SJCRH30 (cell line): ENCODE results near the gene DSE. TPM values are rescaled to one million over a fixed set of nuclear protein-coding genes. Genes with fewer than 3 reads are reported as not detected.
"Not testable (repeated sequence)": the region's sequence is repeated elsewhere in the genome, so short reads cannot be mapped to it uniquely, and the experiment has no call there.

Source experiments
- DNase-seq, 2 experiments: peaks; one replicate each; pipeline ENCODE4 v3.0.0-alpha.2; 2015 to 2020
- H3K27ac ChIP-seq: fragments of 250-450 bp; sonication (Bioruptor Pico); 2 replicates; pipeline ENCODE4 v1.5.1; 2020; ENCODE audit warnings: mild to moderate bottlenecking, moderate library complexity
- H3K27me3 ChIP-seq: fragments of 250-450 bp; sonication (Bioruptor Pico); 2 replicates; pipeline ENCODE4 v1.5.1; 2020; ENCODE audit warnings: mild to moderate bottlenecking, moderate library complexity
- H3K36me3 ChIP-seq: fragments of 250-450 bp; sonication (Bioruptor Pico); 2 replicates; pipeline ENCODE4 v1.5.1; 2020; ENCODE audit warnings: mild to moderate bottlenecking, moderate library complexity
- H3K4me1 ChIP-seq: fragments of 250-450 bp; sonication (Bioruptor Pico); 2 replicates; pipeline ENCODE4 v1.5.1; 2020; ENCODE audit warnings: mild to moderate bottlenecking, moderate library complexity
- H3K4me3 ChIP-seq: fragments of 250-450 bp; sonication (Bioruptor Pico); 2 replicates; pipeline ENCODE4 v1.5.1; 2020; ENCODE audit warnings: mild to moderate bottlenecking, moderate library complexity
- H3K9me3 ChIP-seq: fragments of 250-450 bp; sonication (Bioruptor Pico); replicated peaks from 2 replicates; pipeline ENCODE4 v1.5.1; 2020; ENCODE audit warnings: mild to moderate bottlenecking, moderate library complexity
- total RNA-seq: library from RNA; depleted of rRNA; stranded (reverse); fragments of >200 nt; shearing (Covaris generic); gene quantifications from 2 replicates; pipeline ENCODE4 v1.2.3, GENCODE V29; 2014; rRNA removed

DSE gene
- 43.7 and 51.0 TPM in 2 replicates for total RNA-seq

DNA sequence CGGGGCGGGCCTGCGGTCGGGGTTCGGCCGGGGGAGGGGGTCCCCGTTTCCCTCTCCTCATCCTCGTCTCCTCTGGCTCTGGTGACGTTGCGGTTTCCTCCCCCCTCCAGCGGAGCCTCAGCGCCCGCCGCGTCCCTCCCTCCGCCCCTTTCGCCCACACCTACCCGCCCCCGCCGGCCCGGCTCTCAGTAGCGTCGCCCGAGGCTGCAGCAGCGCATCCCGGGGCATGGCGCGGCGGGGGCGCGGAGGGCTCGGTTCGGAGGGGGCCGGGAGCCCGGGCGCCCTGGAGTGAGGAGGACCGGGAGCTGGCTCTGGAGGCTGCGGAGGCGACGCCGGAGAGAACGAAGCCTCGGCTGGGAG lies at the start of gene DSE:
Gene DSE, plus strand, starts transcription at position 188 of the 360 bp plus-strand sequence. CDS start 28,304 bp downstream, outside the sequence.
- Histone ChIP-seq H3K4me1 (no peaks in the 10 kb centered on the region; the same call in 1 of the 2 replicates), H3K27me3 (no peaks in the 10 kb centered on the region), H3K27ac (peak within 1 kb of the TSS; percentile 83), H3K4me3 (peak within 1 kb of the TSS; percentile 93), H3K9me3 (no peaks in the 10 kb centered on the region), H3K36me3 (no peaks in the 10 kb centered on the region)
- peak; percentile 87 to 89 for DNase-seq

DNA sequence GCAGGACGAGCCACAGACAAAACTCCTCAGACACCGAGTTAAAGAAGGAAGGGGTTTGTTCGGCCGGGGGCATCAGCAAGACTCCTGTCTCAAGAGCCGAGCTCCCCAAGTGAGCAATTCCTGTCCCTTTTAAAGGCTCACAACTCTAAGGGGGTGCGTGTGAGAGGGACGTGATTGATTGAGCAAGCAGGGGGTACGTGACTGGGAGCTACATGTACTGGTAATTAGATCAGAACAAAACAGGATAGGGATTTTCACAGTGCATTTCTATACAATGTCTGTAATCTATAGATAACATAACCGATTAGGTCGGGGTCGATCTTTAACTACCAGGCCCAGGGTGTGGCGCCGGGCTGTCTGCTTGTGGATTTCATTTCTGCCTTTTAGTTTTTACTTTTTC lies 48.8 kb upstream of the DSE start:
- H3K27me3 ChIP-seq, DNase-seq, H3K4me1 ChIP-seq, H3K27ac ChIP-seq, H3K36me3 ChIP-seq, H3K9me3 ChIP-seq, H3K4me3 ChIP-seq: not testable (repeated sequence)

DNA sequence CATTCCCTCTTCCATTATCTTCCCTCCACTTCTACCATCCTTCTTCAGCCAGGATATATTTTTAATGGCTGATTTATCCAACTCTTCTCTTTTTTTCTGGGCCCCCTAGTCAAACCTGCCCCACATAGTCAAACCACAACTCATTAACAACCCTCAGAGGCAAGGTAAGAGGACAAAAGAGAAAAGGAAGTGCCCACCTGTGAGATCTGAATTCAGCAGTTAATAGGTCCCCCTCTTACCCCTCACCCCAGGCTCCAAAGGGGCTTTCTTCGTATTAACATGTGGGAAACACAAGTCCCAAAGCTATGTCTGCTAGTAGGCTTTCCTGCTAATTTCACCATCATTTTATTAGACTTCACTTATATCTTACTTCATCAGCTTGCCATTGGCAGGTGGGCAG lies 46.9 kb upstream of the DSE start:
- Histone ChIP-seq H3K4me1 (no peaks in the 10 kb centered on the region), H3K27ac (no peak overlapping the region), H3K27me3 (no peaks in the 10 kb centered on the region), H3K4me3 (no peak overlapping the region), H3K9me3 (no peaks in the 10 kb centered on the region), H3K36me3 (no peaks in the 10 kb centered on the region)
- no peak for DNase-seq

DNA sequence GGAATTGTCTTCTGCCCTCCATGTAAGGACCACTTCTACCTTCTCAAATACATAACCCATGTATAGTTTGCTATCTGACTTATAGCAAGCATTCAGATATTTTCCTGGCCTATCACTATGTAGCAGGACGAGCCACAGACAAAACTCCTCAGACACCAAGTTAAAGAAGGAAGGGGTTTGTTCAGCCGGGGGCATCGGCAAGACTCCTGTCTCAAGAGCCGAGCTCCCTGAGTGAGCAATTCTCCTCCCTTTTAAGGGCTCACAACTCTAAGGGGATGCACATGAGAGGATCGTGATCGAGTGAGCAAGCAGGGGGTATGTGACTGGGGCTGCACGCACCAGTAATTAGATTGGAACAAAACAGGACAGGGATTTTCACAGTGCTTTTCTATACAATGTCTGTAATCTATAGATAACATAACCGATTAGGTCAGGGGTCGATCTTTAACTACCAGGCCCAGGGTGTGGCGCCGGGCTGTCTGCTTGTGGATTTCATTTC lies 45.1 kb upstream of the DSE start:
- not testable (repeated sequence) for H3K36me3 ChIP-seq, H3K4me3 ChIP-seq, H3K9me3 ChIP-seq, H3K4me1 ChIP-seq, DNase-seq, H3K27ac ChIP-seq, H3K27me3 ChIP-seq

DNA sequence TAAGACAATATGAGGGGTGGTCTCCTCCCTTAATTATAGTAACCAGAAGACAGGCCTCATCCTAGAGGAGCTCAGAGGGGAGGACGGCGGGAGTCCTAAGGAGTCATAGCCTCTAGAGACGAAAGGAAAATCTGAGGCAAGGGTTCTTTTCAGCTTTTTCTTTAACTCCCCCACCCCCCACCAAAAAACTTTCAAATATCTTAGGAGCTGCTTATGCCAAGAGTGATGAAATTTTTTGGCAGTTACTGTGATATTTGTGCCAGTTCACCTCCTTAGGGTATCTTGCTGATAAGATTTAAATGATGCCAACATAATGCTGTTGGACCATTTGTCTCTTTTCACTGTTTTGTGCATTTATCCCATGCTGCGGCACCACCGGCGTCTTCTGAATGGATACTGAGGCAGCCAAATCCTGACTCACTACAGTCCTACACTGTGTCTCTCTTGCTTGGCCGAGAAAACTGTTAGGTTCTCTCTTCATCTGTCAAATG lies 44.5 kb upstream of the DSE start:
- H3K9me3 ChIP-seq: no peaks in the 10 kb centered on the region
- no peak for DNase-seq
- no peaks in the 10 kb centered on the region for H3K4me1 ChIP-seq
- no peak overlapping the region for H3K4me3 ChIP-seq
- H3K27me3 ChIP-seq: no peaks in the 10 kb centered on the region
- no peaks in the 10 kb centered on the region for H3K36me3 ChIP-seq
- no peak overlapping the region for H3K27ac ChIP-seq

DNA sequence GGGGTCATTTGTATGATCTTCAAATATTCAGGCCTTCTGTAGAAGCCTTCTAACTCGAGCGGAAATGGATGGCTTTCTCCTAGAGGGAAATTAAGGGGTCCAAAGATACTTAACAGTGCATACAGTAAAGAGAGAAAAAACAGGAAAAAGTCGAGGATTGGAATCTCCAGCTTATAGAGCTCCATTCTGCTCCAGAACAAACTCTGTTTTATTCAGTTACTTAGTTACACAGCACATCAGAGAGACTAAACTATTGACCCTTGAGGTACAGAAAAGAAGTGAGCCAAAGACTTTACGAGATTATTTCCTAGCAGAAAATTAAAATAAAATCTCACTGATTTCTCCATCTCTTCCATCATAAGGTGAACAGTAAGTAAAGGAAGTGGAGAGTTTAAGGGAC lies 43.8 kb upstream of the DSE start:
- no peak for DNase-seq
- H3K4me1 ChIP-seq: no peaks in the 10 kb centered on the region
- no peaks in the 10 kb centered on the region for H3K27me3 ChIP-seq
- H3K27ac ChIP-seq: no peak overlapping the region
- H3K9me3 ChIP-seq: no peaks in the 10 kb centered on the region
- no peaks in the 10 kb centered on the region for H3K36me3 ChIP-seq
- no peak overlapping the region for H3K4me3 ChIP-seq

DNA sequence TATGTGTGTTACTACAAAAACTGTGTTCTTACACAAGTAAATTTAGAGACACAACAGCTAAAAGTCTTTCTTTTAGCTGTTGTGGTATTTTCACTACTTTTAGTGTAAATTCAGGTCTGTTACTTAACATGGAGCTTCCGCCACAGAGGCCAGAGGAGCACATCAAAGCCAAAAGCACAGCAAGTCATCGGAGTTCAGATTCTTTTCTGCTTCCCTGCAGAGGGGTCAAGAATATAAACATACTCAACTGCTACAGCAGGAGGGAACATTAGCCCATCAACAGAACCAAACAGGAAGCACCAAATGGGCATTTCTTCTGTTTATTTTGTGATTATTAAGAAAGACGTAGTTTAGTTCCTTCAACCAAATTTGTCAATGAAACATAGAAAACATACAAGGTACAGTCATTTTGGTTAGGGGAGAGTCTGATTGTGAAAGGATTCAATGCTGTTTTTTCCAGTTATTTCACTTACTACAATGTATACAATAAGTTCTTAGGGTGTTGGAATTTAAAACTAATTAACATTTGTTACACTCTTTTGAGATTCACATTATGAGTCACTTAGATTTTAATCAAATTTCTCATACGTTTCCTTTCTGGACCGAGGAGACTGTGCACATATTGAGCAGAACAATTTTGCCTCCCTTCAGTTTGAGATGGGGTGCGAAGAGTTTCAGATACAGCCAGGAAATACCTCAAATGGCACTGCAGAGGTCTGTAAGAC lies 42.8 kb upstream of the DSE start:
- Histone ChIP-seq H3K27me3 (no peaks in the 10 kb centered on the region), H3K9me3 (no peaks in the 10 kb centered on the region), H3K4me1 (no peaks in the 10 kb centered on the region), H3K27ac (no peak overlapping the region), H3K36me3 (no peaks in the 10 kb centered on the region), H3K4me3 (no peak overlapping the region)
- no peak for DNase-seq

DNA sequence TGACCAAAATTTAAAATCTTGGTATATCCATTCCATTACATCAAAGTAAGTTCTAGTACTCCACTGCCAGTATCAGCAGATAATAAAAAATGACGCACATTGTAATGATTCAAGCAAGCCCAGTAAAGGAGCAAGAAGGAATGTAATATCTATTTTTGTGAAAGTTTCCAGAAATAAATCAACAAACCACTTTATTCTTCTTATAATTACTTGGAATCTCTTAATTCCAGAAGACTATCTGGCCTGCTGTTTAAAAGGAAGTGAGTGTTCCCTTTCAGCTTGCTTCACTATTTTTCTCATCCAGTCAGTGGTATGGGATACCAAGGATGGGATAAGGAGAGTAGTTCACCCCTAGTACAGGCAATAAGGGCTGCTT lies 42.2 kb upstream of the DSE start:
- Histone ChIP-seq H3K4me1 (no peaks in the 10 kb centered on the region), H3K9me3 (no peaks in the 10 kb centered on the region), H3K36me3 (no peaks in the 10 kb centered on the region), H3K27ac (no peak overlapping the region), H3K4me3 (no peak overlapping the region), H3K27me3 (no peaks in the 10 kb centered on the region)
- no peak for DNase-seq

DNA sequence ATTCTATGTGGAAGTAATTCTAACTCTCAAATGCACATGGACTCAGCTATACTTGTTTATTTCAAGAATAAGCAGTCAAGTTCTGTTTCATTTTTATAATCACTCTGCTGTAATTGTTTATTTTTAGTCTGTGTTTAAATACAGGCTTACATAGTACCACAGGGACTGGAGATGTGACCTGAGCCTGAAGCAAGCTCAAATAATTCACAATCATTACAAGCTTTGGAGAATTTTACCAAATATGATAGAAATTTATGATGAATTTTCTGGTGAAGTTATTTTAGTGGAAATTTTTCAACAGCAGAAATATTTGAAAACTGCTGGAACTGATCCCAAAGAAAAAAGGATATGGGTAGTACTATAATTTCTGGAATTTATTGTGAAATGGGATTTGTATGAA lies 41.6 kb upstream of the DSE start:
- DNase-seq: no peak
- H3K4me1 ChIP-seq: no peaks in the 10 kb centered on the region
- H3K27me3 ChIP-seq: no peaks in the 10 kb centered on the region
- H3K9me3 ChIP-seq: no peaks in the 10 kb centered on the region
- H3K36me3 ChIP-seq: no peaks in the 10 kb centered on the region
- H3K27ac ChIP-seq: no peak overlapping the region
- no peak overlapping the region for H3K4me3 ChIP-seq

DNA sequence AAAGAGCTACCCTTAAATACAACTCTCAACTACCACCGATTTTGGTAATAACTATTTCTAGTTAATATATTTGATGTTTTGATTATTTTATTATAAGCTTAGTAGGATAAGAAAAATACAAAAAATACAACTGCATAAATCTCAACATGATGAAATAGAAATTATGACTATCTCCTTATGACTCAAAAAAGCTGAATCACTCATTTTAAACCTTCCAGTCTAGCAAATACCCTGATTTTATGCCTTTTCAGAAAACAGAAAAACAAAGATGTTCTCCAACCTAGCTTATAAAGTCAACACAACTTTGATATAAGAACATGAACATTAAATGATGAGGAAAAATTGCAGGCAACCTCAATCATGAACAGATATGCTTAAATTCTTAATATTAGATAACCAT lies 40.2 kb upstream of the DSE start:
- no peak for DNase-seq
- H3K4me3 ChIP-seq: no peak overlapping the region
- H3K9me3 ChIP-seq: no peaks in the 10 kb centered on the region
- no peaks in the 10 kb centered on the region for H3K36me3 ChIP-seq
- H3K4me1 ChIP-seq: no peaks in the 10 kb centered on the region
- no peak overlapping the region for H3K27ac ChIP-seq
- H3K27me3 ChIP-seq: no peaks in the 10 kb centered on the region

DNA sequence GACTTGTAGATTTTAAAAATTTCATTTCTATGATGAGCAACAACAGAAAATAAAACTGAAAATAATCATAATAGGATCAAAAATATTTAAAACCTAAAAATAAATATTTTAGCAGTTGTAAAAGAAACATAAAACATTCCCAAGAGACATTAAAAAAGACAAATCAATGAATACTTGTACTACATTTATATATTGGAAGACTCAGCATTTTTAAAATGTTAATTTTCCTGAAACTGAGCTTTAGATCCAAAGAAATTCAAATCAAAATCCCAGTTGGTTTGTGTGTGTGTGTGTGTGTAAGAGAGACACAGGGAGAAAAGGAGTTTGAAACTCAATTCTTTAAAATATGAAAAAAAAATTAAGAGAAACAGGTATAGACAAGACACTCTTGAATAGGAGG lies 38.7 kb upstream of the DSE start:
- Histone ChIP-seq H3K9me3 (no peaks in the 10 kb centered on the region), H3K4me3 (no peak overlapping the region), H3K4me1 (no peaks in the 10 kb centered on the region), H3K36me3 (no peaks in the 10 kb centered on the region), H3K27ac (no peak overlapping the region), H3K27me3 (no peaks in the 10 kb centered on the region)
- DNase-seq: no peak

DNA sequence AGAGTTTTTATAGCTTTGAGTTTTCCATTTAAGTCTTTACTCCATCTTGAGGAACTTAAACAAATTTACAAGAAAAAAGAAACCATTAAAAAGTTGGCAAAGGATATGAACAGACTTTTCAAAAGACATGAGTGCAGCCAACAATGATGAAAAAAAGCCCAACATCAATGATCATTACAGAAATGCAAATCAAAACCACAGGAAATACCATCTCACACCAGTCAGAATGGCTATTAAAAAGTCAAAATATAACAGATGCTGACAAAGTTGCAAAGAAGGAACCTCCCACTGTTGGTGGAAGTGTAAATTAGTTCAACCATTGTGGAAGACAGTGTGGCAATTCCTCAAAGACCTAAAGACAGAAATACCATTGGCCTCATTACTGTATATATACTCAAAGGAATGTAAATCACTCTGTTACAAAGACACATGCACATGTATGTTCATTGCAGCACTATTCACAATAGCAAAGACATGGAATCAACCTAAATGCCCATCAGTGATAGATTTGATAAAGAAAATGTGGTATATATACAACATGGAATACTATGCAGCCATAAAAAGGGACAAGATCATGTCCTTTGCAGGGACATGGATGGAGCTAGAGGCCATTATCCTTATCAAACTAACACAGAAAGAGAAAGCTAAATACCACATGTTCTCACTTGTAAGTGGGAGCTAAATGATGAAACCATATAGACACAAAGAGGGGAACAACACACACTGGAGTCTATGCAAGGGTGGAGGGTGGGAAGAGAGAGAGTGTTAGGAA lies 35.9 kb upstream of the DSE start:
- H3K27ac ChIP-seq, H3K9me3 ChIP-seq, H3K36me3 ChIP-seq, H3K27me3 ChIP-seq, H3K4me3 ChIP-seq, DNase-seq, H3K4me1 ChIP-seq: not testable (repeated sequence)

DNA sequence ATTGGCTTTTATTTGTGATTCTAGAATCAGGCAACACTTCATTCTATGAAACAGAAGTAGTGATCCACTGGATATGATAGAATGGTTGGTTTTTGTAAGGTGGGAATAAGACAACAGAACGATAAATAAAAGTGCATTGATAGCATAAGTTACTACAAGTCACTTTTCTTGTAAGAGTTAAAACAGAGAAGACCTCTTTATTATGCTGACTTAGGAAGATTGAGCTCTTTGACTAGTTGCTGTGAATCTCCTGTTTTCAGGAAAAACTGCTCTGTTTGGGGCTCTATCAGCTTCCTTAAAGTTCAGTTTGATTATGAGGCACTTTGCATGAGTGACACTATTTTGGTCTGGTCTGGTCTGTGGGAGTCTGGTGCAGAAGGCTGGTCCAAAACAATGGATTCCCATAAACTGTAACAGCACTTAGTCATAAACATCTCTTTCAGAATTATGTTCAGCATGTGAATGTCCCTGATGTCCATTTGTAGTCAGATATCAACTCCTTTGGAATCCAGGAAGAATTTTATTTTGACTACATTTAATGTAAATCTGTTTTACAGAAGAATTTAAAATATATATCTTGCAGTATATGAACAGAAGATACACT lies 35.0 kb upstream of the DSE start:
- no peaks in the 10 kb centered on the region for H3K36me3 ChIP-seq
- no peak overlapping the region for H3K27ac ChIP-seq
- no peaks in the 10 kb centered on the region for H3K9me3 ChIP-seq
- no peaks in the 10 kb centered on the region for H3K4me1 ChIP-seq
- no peak overlapping the region for H3K4me3 ChIP-seq
- no peaks in the 10 kb centered on the region for H3K27me3 ChIP-seq
- DNase-seq: no peak

DNA sequence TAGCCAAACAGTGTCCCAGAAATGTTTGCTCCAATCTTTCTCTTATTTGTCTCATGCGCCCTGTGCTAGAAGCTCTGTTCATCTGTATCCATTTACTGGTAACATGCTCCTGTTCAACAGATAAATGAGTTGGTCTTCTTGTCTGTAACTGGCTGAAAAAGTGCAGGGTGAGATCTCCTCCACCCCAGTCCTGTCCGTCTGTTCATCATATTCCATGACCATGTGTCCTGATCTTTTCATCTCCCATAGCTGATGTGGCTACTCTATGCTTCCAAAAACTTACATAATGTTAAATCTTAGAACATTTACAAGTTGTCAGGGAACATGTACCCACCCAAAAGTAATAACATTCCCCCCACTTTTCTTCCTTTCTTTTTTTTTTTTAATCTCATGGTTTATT lies 31.8 kb upstream of the DSE start:
- H3K36me3 ChIP-seq: no peaks in the 10 kb centered on the region

DNA sequence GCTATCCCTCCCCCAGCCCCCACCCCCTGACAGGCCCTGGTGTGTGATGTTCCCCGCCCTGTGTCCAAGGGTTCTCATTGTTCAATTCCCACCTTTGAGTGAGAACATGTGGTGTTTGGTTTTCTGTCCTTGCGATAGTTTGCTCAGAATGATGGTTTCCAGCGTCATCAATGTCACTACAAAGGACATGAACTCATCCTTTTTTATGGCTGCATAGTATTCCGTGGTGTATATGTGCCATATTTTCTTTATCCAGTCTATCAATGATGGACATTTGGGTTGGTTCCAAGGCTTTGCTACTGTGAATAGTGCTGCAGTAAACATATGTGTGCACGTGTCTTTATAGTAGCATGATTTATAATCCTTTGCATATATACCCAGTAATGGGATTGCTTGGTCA lies 30.1 kb upstream of the DSE start:
- not testable (repeated sequence) for H3K27ac ChIP-seq, H3K4me1 ChIP-seq, H3K9me3 ChIP-seq, H3K36me3 ChIP-seq, H3K27me3 ChIP-seq, DNase-seq, H3K4me3 ChIP-seq

More for the DNA sequence above, 31.8 kb upstream of the DSE start:
- Histone ChIP-seq H3K9me3 (peaks cover 3% of the 10 kb centered on the region; the same call in 1 of the 2 replicates), H3K4me3 (no peak overlapping the region), H3K27me3 (no peaks in the 10 kb centered on the region), H3K27ac (no peak overlapping the region), H3K4me1 (no peaks in the 10 kb centered on the region)
- no peak for DNase-seq
